HS-27A (cell line): ENCODE data around the gene CRMP1.
"Not testable (repeated sequence)": the region's sequence is repeated elsewhere in the genome, so short reads cannot be mapped to it uniquely, and the experiment has no call there.

Experiments used
- DNase-seq: peaks from one replicate; pipeline ENCODE4 v3.0.0-alpha.2; 2012; ENCODE audit warnings: low read depth, missing footprints

Gene CRMP1

GRCh38 chr4:5856362-5856761 lies 36.5 kb downstream of the CRMP1 start:
- DNase-seq: not testable (repeated sequence)

- no peak for DNase-seq
These were observed 38.0 kb downstream of the CRMP1 start for GRCh38 chr4:5854929-5855328.

- DNase-seq: no peak
These were observed 40.2 kb downstream of the CRMP1 start for GRCh38 chr4:5852523-5853202.

GRCh38 chr4:5851637-5852301 lies 41.1 kb downstream of the CRMP1 start:
- DNase-seq: no peak

- no peak for DNase-seq
These were observed 47.6 kb downstream of the CRMP1 start for GRCh38 chr4:5845035-5845905.

- DNase-seq: no peak
These were observed 49.0 kb downstream of the CRMP1 start for GRCh38 chr4:5843573-5844530.

- no peak for DNase-seq
These were observed 50.4 kb downstream of the CRMP1 start for GRCh38 chr4:5842456-5842855.

- DNase-seq: no peak
These were observed 52.9 kb downstream of the CRMP1 start for GRCh38 chr4:5839751-5840674.

GRCh38 chr4:5839332-5839731 lies 53.6 kb downstream of the CRMP1 start:
- DNase-seq: no peak

GRCh38 chr4:5837483-5837882 lies 55.4 kb downstream of the CRMP1 start:
- DNase-seq: not testable (repeated sequence)

GRCh38 chr4:5836943-5837342 lies 55.9 kb downstream of the CRMP1 start:
- no peak for DNase-seq

GRCh38 chr4:5828005-5828391 lies 64.9 kb downstream of the CRMP1 start:
- no peak for DNase-seq

GRCh38 chr4:5827108-5828004 lies 65.5 kb downstream of the CRMP1 start:
- no peak for DNase-seq

GRCh38 chr4:5826437-5827107 lies 66.3 kb downstream of the CRMP1 start:
- DNase-seq: no peak

- DNase-seq: no peak
These were observed 67.4 kb downstream of the CRMP1 start for GRCh38 chr4:5825321-5826041.

GRCh38 chr4:5824635-5825034 lies 68.3 kb downstream of the CRMP1 start:
- peak; percentile 4 for DNase-seq

- DNase-seq: no peak
These were observed 68.7 kb downstream of the CRMP1 start for GRCh38 chr4:5824227-5824626.

- DNase-seq: no peak
These were observed 69.2 kb downstream of the CRMP1 start for GRCh38 chr4:5823542-5824211.
